ENCODE results near the gene SYT17.

SYT17 gene

DNA sequence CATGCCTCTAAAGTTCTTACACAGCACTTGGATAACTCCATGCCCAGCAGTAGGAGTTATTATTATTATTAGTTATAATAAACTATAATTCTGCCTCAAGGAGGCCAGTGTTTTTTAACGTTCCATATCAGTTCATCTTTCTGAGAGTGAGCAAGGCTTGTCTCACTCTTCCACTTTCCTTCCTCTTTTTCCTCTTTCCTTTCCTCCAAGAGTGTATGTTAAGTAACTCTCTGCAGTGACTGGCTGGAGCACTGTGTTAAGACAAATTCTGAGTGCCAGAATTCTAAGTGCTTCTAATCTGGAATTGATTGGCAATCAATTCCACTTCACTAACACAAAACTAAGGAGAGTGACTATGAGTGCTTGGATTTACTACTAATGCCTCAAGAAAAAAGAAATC is 133.9 kb downstream of the SYT17 start (continued):
- TF ChIP-seq, protein P1, sequence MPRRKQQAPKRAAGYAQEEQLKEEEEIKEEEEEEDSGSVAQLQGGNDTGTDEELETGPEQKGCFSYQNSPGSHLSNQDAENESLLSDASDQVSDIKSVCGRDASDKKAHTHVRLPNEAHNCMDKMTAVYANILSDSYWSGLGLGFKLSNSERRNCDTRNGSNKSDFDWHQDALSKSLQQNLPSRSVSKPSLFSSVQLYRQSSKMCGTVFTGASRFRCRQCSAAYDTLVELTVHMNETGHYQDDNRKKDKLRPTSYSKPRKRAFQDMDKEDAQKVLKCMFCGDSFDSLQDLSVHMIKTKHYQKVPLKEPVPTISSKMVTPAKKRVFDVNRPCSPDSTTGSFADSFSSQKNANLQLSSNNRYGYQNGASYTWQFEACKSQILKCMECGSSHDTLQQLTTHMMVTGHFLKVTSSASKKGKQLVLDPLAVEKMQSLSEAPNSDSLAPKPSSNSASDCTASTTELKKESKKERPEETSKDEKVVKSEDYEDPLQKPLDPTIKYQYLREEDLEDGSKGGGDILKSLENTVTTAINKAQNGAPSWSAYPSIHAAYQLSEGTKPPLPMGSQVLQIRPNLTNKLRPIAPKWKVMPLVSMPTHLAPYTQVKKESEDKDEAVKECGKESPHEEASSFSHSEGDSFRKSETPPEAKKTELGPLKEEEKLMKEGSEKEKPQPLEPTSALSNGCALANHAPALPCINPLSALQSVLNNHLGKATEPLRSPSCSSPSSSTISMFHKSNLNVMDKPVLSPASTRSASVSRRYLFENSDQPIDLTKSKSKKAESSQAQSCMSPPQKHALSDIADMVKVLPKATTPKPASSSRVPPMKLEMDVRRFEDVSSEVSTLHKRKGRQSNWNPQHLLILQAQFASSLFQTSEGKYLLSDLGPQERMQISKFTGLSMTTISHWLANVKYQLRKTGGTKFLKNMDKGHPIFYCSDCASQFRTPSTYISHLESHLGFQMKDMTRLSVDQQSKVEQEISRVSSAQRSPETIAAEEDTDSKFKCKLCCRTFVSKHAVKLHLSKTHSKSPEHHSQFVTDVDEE (CRISPR knock-in tag; IDR thresholded peaks at IDR 0.05): no peak
- TF ChIP-seq PPARA (CRISPR knock-in tag; IDR thresholded peaks at IDR 0.05; ENCODE audit: borderline replicate concordance) (no peak), ESRRG (CRISPR knock-in tag; IDR thresholded peaks at IDR 0.05) (no peak), ISL1 (CRISPR knock-in tag; IDR thresholded peaks at IDR 0.05) (no peak), TCF4 (CRISPR knock-in tag; IDR thresholded peaks at IDR 0.05; ENCODE audit: borderline replicate concordance) (no peak)

- no peak; the same call in 2 of the 3 replicates for ATAC-seq
- TF ChIP-seq, protein P2, sequence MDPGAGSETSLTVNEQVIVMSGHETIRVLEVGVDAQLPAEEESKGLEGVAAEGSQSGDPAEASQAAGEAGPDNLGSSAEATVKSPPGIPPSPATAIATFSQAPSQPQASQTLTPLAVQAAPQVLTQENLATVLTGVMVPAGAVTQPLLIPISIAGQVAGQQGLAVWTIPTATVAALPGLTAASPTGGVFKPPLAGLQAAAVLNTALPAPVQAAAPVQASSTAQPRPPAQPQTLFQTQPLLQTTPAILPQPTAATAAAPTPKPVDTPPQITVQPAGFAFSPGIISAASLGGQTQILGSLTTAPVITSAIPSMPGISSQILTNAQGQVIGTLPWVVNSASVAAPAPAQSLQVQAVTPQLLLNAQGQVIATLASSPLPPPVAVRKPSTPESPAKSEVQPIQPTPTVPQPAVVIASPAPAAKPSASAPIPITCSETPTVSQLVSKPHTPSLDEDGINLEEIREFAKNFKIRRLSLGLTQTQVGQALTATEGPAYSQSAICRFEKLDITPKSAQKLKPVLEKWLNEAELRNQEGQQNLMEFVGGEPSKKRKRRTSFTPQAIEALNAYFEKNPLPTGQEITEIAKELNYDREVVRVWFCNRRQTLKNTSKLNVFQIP (CRISPR knock-in tag; IDR thresholded peaks at IDR 0.05; ENCODE audit: borderline replicate concordance, low read depth): no peak
- TF ChIP-seq TOX (CRISPR knock-in tag; IDR thresholded peaks at IDR 0.05; ENCODE audit: borderline replicate concordance) (no peak), OSR1 (CRISPR knock-in tag; IDR thresholded peaks at IDR 0.05) (no peak), ZFP3 (CRISPR knock-in tag; IDR thresholded peaks at IDR 0.05) (no peak), ESRRG (CRISPR knock-in tag; IDR thresholded peaks at IDR 0.05) (no peak), PPARA (CRISPR knock-in tag; IDR thresholded peaks at IDR 0.05; ENCODE audit: borderline replicate concordance) (no peak), ZC3H10 (CRISPR knock-in tag; IDR thresholded peaks at IDR 0.05) (no peak)
Observed at GRCh38 chr16:19304750-19305149, 136.7 kb downstream of the SYT17 start.

- no peak for ATAC-seq
- TF ChIP-seq ZNF8 (CRISPR knock-in tag; IDR thresholded peaks at IDR 0.05) (no peak), PPARA (CRISPR knock-in tag; IDR thresholded peaks at IDR 0.05; ENCODE audit: borderline replicate concordance) (no peak), ZFP3 (CRISPR knock-in tag; IDR thresholded peaks at IDR 0.05) (no peak), TOX (CRISPR knock-in tag; IDR thresholded peaks at IDR 0.05; ENCODE audit: borderline replicate concordance) (no peak), SNAI2 (CRISPR knock-in tag; IDR thresholded peaks at IDR 0.05) (no peak), RARB (CRISPR knock-in tag; IDR thresholded peaks at IDR 0.05) (no peak), BACH2 (CRISPR knock-in tag; IDR thresholded peaks at IDR 0.05; ENCODE audit: borderline replicate concordance) (no peak), ARNTL (CRISPR knock-in tag; IDR thresholded peaks at IDR 0.05; ENCODE audit: borderline replicate concordance, low read depth) (no peak), ISL1 (CRISPR knock-in tag; IDR thresholded peaks at IDR 0.05) (no peak), GLIS3 (CRISPR knock-in tag; IDR thresholded peaks at IDR 0.05) (no peak), ZFP30 (CRISPR knock-in tag; IDR thresholded peaks at IDR 0.05) (no peak), TCF4 (CRISPR knock-in tag; IDR thresholded peaks at IDR 0.05; ENCODE audit: borderline replicate concordance) (no peak), OSR1 (CRISPR knock-in tag; IDR thresholded peaks at IDR 0.05) (no peak)
- TF ChIP-seq, protein P2 (CRISPR knock-in tag; IDR thresholded peaks at IDR 0.05; ENCODE audit: borderline replicate concordance, low read depth): no peak
- TF ChIP-seq, protein P3, sequence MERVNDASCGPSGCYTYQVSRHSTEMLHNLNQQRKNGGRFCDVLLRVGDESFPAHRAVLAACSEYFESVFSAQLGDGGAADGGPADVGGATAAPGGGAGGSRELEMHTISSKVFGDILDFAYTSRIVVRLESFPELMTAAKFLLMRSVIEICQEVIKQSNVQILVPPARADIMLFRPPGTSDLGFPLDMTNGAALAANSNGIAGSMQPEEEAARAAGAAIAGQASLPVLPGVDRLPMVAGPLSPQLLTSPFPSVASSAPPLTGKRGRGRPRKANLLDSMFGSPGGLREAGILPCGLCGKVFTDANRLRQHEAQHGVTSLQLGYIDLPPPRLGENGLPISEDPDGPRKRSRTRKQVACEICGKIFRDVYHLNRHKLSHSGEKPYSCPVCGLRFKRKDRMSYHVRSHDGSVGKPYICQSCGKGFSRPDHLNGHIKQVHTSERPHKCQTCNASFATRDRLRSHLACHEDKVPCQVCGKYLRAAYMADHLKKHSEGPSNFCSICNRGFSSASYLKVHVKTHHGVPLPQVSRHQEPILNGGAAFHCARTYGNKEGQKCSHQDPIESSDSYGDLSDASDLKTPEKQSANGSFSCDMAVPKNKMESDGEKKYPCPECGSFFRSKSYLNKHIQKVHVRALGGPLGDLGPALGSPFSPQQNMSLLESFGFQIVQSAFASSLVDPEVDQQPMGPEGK (CRISPR knock-in tag; IDR thresholded peaks at IDR 0.05; ENCODE audit: borderline replicate concordance): no peak
- TF ChIP-seq, protein P4, sequence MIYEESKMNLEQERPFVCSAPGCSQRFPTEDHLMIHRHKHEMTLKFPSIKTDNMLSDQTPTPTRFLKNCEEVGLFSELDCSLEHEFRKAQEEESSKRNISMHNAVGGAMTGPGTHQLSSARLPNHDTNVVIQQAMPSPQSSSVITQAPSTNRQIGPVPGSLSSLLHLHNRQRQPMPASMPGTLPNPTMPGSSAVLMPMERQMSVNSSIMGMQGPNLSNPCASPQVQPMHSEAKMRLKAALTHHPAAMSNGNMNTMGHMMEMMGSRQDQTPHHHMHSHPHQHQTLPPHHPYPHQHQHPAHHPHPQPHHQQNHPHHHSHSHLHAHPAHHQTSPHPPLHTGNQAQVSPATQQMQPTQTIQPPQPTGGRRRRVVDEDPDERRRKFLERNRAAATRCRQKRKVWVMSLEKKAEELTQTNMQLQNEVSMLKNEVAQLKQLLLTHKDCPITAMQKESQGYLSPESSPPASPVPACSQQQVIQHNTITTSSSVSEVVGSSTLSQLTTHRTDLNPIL (CRISPR knock-in tag; IDR thresholded peaks at IDR 0.05; ENCODE audit: low read depth): no peak
Observed at GRCh38 chr16:19305443-19305842, 137.4 kb downstream of the SYT17 start.
